Measurements from ENCODE around the gene BBS9.

Gene BBS9

DNA sequence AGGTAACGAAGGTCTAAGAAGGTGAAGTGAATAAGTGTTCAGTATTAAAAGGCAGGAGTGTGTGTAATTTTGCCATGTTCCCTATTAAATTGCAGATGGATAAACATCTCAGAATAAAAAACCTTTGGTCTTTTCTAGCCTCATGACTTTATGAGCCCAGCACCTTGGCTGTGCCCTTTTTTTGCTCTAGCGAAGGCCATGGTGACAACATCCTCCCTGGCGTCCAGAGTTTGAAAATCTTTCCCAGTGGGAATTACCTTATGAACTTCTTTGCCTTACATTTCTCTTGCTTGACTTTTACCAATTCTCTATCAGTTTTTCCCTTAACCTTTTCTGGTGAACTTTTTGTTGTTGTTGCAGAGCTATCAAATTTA is 407.7 kb downstream of the BBS9 start:
- Histone ChIP-seq H3K27me3 (ENCODE audit: insufficient read depth, low read length, poor library complexity, severe bottlenecking) (no peaks in the 10 kb centered on the region), H3K79me2 (ENCODE audit: insufficient read depth, low read length) (no peaks in the 10 kb centered on the region), H3K4me2 (ENCODE audit: low read depth, low read length, poor library complexity, severe bottlenecking) (no peak overlapping the region), H3F3A (ENCODE audit: low read depth) (no peaks in the 10 kb centered on the region), H3K4me1 (ENCODE audit: insufficient read depth, low read length, poor library complexity, severe bottlenecking) (peaks cover 5% of the 10 kb centered on the region), H3K9me2 (replicated peaks; ENCODE audit: low read depth, low read length) (no peaks in the 10 kb centered on the region), H3K36me3 (ENCODE audit: insufficient read depth, low read length) (no peaks in the 10 kb centered on the region), H2AFZ (ENCODE audit: low read length) (no peak overlapping the region), H4K20me1 (ENCODE audit: insufficient read depth, low read length, poor library complexity, severe bottlenecking) (no peaks in the 10 kb centered on the region), H3K9ac (ENCODE audit: low read depth, low read length, poor library complexity, severe bottlenecking) (no peak overlapping the region), H3K4me3 (ENCODE audit: low read length, poor library complexity, severe bottlenecking) (no peak overlapping the region), H3K9me3 (ENCODE audit: insufficient read depth, low read depth, low read length) (peaks cover 8% of the 10 kb centered on the region; the same call in 1 of the 2 replicates)
- TF ChIP-seq, protein P1, sequence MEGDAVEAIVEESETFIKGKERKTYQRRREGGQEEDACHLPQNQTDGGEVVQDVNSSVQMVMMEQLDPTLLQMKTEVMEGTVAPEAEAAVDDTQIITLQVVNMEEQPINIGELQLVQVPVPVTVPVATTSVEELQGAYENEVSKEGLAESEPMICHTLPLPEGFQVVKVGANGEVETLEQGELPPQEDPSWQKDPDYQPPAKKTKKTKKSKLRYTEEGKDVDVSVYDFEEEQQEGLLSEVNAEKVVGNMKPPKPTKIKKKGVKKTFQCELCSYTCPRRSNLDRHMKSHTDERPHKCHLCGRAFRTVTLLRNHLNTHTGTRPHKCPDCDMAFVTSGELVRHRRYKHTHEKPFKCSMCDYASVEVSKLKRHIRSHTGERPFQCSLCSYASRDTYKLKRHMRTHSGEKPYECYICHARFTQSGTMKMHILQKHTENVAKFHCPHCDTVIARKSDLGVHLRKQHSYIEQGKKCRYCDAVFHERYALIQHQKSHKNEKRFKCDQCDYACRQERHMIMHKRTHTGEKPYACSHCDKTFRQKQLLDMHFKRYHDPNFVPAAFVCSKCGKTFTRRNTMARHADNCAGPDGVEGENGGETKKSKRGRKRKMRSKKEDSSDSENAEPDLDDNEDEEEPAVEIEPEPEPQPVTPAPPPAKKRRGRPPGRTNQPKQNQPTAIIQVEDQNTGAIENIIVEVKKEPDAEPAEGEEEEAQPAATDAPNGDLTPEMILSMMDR (conservative IDR thresholded peaks at IDR 0.05; ENCODE audit: low read length), result no peak
- TF ChIP-seq EZH2phosphoT487 (IDR thresholded peaks at IDR 0.05; ENCODE audit: borderline replicate concordance), result no peak

DNA sequence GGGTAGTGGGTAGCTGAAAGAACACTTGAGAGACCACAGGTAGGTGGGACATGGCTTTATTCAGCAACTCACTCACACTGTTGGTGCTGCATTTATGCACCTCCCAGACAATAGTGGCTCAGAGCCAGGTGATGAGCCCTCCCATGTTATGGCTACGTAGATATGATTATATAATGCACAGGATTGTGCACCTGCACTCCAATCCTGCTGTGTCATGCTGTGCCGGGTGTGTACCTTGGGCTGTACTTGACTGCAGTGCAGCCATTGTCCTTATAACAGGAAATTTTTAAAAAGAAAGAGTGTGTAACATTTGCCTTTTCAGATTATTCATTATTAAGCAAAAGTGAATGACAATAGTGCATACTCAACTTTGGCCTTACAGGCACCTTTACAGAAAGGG is 409.8 kb downstream of the BBS9 start:
- no peak overlapping the region for H2AFZ ChIP-seq (ENCODE audit: low read length)
- TF ChIP-seq EZH2phosphoT487 (IDR thresholded peaks at IDR 0.05; ENCODE audit: borderline replicate concordance), result no peak
- TF ChIP-seq, protein P1 (conservative IDR thresholded peaks at IDR 0.05; ENCODE audit: low read length), result no peak
- no peak overlapping the region for H3K9ac ChIP-seq (ENCODE audit: low read depth, low read length, poor library complexity, severe bottlenecking)
- no peaks in the 10 kb centered on the region for H3K27me3 ChIP-seq (ENCODE audit: insufficient read depth, low read length, poor library complexity, severe bottlenecking)
- H3K36me3 ChIP-seq (ENCODE audit: insufficient read depth, low read length), result no peaks in the 10 kb centered on the region
- no peaks in the 10 kb centered on the region for H3K79me2 ChIP-seq (ENCODE audit: insufficient read depth, low read length)
- no peaks in the 10 kb centered on the region for H3F3A ChIP-seq (ENCODE audit: low read depth)
- H3K4me3 ChIP-seq (ENCODE audit: low read length, poor library complexity, severe bottlenecking), result no peak overlapping the region
- no peaks in the 10 kb centered on the region for H3K9me2 ChIP-seq (replicated peaks; ENCODE audit: low read depth, low read length)
- no peaks in the 10 kb centered on the region for H4K20me1 ChIP-seq (ENCODE audit: insufficient read depth, low read length, poor library complexity, severe bottlenecking)
- H3K9me3 ChIP-seq (ENCODE audit: insufficient read depth, low read depth, low read length), result peaks cover 8% of the 10 kb centered on the region; the same call in 1 of the 2 replicates
- H3K4me1 ChIP-seq (ENCODE audit: insufficient read depth, low read length, poor library complexity, severe bottlenecking), result peaks cover 5% of the 10 kb centered on the region
- H3K4me2 ChIP-seq (ENCODE audit: low read depth, low read length, poor library complexity, severe bottlenecking), result no peak overlapping the region

DNA sequence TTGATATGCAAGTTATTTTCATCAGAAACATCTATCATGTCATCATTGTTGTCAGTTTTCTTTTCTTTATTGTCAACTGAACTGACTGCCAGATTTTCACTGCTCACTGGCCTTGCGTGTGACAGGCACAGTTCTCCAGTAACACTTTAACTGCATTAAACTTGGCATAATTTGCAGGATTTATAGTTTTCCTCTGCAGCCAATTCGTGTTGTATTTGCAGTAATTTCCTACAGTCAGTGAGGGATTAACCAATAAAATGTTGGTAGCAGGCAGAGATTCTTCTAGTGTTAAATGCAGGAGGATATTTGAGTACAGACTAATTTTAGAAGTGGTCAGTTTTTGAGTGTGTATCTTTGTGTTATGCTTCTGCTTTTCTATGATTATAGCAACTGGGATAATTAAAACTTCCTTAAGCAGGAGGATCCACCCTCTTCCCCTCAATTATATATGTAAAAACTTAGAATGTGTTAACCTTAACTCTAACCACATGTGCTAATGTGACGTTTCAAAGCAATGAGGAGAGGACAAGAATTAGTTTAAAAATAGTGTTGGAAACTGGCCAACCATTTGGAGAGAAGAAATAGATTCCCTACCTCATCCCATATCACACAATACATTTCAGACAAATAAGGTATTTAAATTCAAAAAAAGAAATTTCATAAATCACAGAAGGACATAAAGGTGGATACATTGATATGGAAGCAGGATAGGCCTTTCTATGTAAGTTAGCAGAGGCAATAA is 410.5 kb downstream of the BBS9 start:
- H3K4me2 ChIP-seq (ENCODE audit: low read depth, low read length, poor library complexity, severe bottlenecking), result no peak overlapping the region
- H3K9ac ChIP-seq (ENCODE audit: low read depth, low read length, poor library complexity, severe bottlenecking), result no peak overlapping the region
- no peak overlapping the region for H2AFZ ChIP-seq (ENCODE audit: low read length)
- H3K9me3 ChIP-seq (ENCODE audit: insufficient read depth, low read depth, low read length), result peaks cover 8% of the 10 kb centered on the region; the same call in 1 of the 2 replicates
- H3K4me3 ChIP-seq (ENCODE audit: low read length, poor library complexity, severe bottlenecking), result no peak overlapping the region
- H3K4me1 ChIP-seq (ENCODE audit: insufficient read depth, low read length, poor library complexity, severe bottlenecking), result peaks cover 5% of the 10 kb centered on the region
- H3K27me3 ChIP-seq (ENCODE audit: insufficient read depth, low read length, poor library complexity, severe bottlenecking), result no peaks in the 10 kb centered on the region
- H3K9me2 ChIP-seq (replicated peaks; ENCODE audit: low read depth, low read length), result no peaks in the 10 kb centered on the region
- H3K79me2 ChIP-seq (ENCODE audit: insufficient read depth, low read length), result no peaks in the 10 kb centered on the region
- no peaks in the 10 kb centered on the region for H4K20me1 ChIP-seq (ENCODE audit: insufficient read depth, low read length, poor library complexity, severe bottlenecking)
- no peaks in the 10 kb centered on the region for H3F3A ChIP-seq (ENCODE audit: low read depth)
- TF ChIP-seq, protein P1 (conservative IDR thresholded peaks at IDR 0.05; ENCODE audit: low read length), result no peak
- no peak for TF ChIP-seq EZH2phosphoT487 (IDR thresholded peaks at IDR 0.05; ENCODE audit: borderline replicate concordance)
- H3K36me3 ChIP-seq (ENCODE audit: insufficient read depth, low read length), result no peaks in the 10 kb centered on the region

Data from Loucy (cell line).